Mucosa of descending colon (tissue), 3 donors: ENCODE results near the gene ALKBH5. TPM values are rescaled to one million over a fixed set of nuclear protein-coding genes. Genes with fewer than 3 reads are reported as not detected.

Source experiments
- ATAC-seq: fragments of 200-7000 bp; cut with Tn5 transposase; one replicate; pipeline ENCODE4 v1.9.1; 2020; ENCODE audit warnings: mild to moderate bottlenecking, moderate library complexity
- DNase-seq, 3 donors: peaks; one replicate each; pipeline ENCODE4 v3.0.0-alpha.2; 2020
- H3K36me3 ChIP-seq: fragments of 200-600 bp; one replicate; pipeline ENCODE4 v1.8.0; 2021; ENCODE audit warnings: low read depth, mild to moderate bottlenecking
- H3K4me1 ChIP-seq: fragments of 200-600 bp; one replicate; pipeline ENCODE4 v1.8.0; 2021; ENCODE audit warnings: low read depth, mild to moderate bottlenecking
- H3K4me3 ChIP-seq: fragments of 200-600 bp; one replicate; pipeline ENCODE4 v1.8.0; 2021; ENCODE audit warnings: mild to moderate bottlenecking
- H3K9me3 ChIP-seq: fragments of 200-600 bp; one replicate; pipeline ENCODE4 v1.8.0; 2021; ENCODE audit warnings: mild to moderate bottlenecking
- CTCF ChIP-seq: fragments of 200-600 bp; IDR thresholded peaks from one replicate; pipeline ENCODE4 v1.8.0; 2022; ENCODE audit warnings: antibody characterized with exemption, mild to moderate bottlenecking
- intact Hi-C, 2 donors: fragments of 100-400 bp; cut with DNase I in 1 of 2; cut with micrococcal nuclease in 1 of 2; formaldehyde crosslinking; loops; one replicate each; pipeline versions ENCODE4 v1.11.0 to v1.11.1; 2022; cut with DNase I, micrococcal nuclease
- total RNA-seq, 3 donors: library from RNA; stranded (reverse); fragmentation: NEBNext Ultra II Directional in 2 of 3; extraction: Animal tissue kit (Norgen Biotek cat#: 25700) in 2 of 3; gene quantifications; one replicate each; pipeline versions ENCODE4 v1.2.1 to v1.2.4, GENCODE V29; 2021 to 2023
- donor health status: DM: no; HTN: no; CAD: no; lungs with moderate emphysema.
- donor health status: DM: no; HTN: no; CAD: no.
- donor health status: DM: no; HTN: yes; CAD: no.

The ALKBH5 gene
- total RNA-seq, 3 donors from 2014 or later = 70.7 to 151 (median 75.6) TPM

- no peak for TF ChIP-seq CTCF
- DNase-seq (no peak), ATAC-seq (peak; percentile 45)
- no peaks in the 10 kb centered on the region for H3K36me3 ChIP-seq
- no peaks in the 10 kb centered on the region for H3K9me3 ChIP-seq
- intact Hi-C loops = no loop called here
- H3K4me3 ChIP-seq = no peak overlapping the region
- H3K4me1 ChIP-seq = no peaks in the 10 kb centered on the region
These were observed 16.7 kb upstream of the ALKBH5 start for GRCh38 chr17:18166894-18167293.

GRCh38 chr17:18167421-18167820 is 16.2 kb upstream of the ALKBH5 start:
- Histone ChIP-seq H3K4me1 (no peaks in the 10 kb centered on the region), H3K9me3 (no peaks in the 10 kb centered on the region), H3K36me3 (no peaks in the 10 kb centered on the region), H3K4me3 (no peak overlapping the region)
- TF ChIP-seq CTCF = no peak
- intact Hi-C loops = no loop called here
- ATAC-seq (no peak), DNase-seq (no peak)

GRCh38 chr17:18172531-18173278 is 10.9 kb upstream of the ALKBH5 start:
- intact Hi-C loops = no loop called here
- DNase-seq (no peak), ATAC-seq (no peak)
- Histone ChIP-seq H3K4me1 (no peaks in the 10 kb centered on the region), H3K4me3 (no peak overlapping the region), H3K9me3 (no peaks in the 10 kb centered on the region), H3K36me3 (no peaks in the 10 kb centered on the region)
- TF ChIP-seq CTCF = no peak

- ATAC-seq (no peak), DNase-seq (no peak)
- Histone ChIP-seq H3K4me1 (no peaks in the 10 kb centered on the region), H3K36me3 (no peaks in the 10 kb centered on the region), H3K4me3 (no peak overlapping the region), H3K9me3 (no peaks in the 10 kb centered on the region)
- TF ChIP-seq CTCF = no peak
- intact Hi-C loops = no loop called here
These were observed 9.9 kb upstream of the ALKBH5 start for GRCh38 chr17:18173740-18174139.

- intact Hi-C loops = no loop called here
- ATAC-seq (no peak), DNase-seq (no peak)
- no peak for TF ChIP-seq CTCF
- no peak overlapping the region for H3K4me3 ChIP-seq
- H3K36me3 ChIP-seq = no peaks in the 10 kb centered on the region
- H3K9me3 ChIP-seq = no peaks in the 10 kb centered on the region
- peaks cover 5% of the 10 kb centered on the region for H3K4me1 ChIP-seq
These were observed 7.5 kb upstream of the ALKBH5 start for GRCh38 chr17:18176176-18176575.
